Effector memory CD4-positive, alpha-beta T cell (primary cell): ENCODE data around the gene ARNT2.

Experiments
- DNase-seq, 3 donors: peaks; one replicate each; pipeline ENCODE4 v3.0.0-alpha.2; 2020
- H3K27ac ChIP-seq: 2 replicates; pipeline ENCODE4 v1.7.0; 2013; ENCODE audit warnings: mild to moderate bottlenecking, low read length, moderate library complexity; ENCODE audit not compliant: insufficient read depth, poor library complexity, severe bottlenecking
- H3K27me3 ChIP-seq: replicated peaks from 2 replicates; pipeline ENCODE4 v1.7.0; 2013; ENCODE audit warnings: mild to moderate bottlenecking, low read length; ENCODE audit not compliant: insufficient read depth, control insufficient read depth, poor library complexity, severe bottlenecking
- H3K36me3 ChIP-seq: 2 replicates; pipeline ENCODE4 v1.7.0; 2013; ENCODE audit warnings: mild to moderate bottlenecking, low read length, moderate library complexity; ENCODE audit not compliant: control insufficient read depth, insufficient read depth
- H3K4me1 ChIP-seq: 2 replicates; pipeline ENCODE4 v1.7.0; 2013; ENCODE audit warnings: low read length, mild to moderate bottlenecking; ENCODE audit not compliant: control insufficient read depth, insufficient read depth, poor library complexity, severe bottlenecking
- H3K4me3 ChIP-seq: 2 replicates; pipeline ENCODE4 v1.7.0; 2013; ENCODE audit warnings: low read length, low read depth, mild to moderate bottlenecking; ENCODE audit not compliant: insufficient read depth, poor library complexity, severe bottlenecking
- H3K9me3 ChIP-seq: 2 replicates; pipeline ENCODE4 v1.7.0; 2013; ENCODE audit warnings: mild to moderate bottlenecking, low read length, moderate library complexity; ENCODE audit not compliant: control insufficient read depth

Gene ARNT2

GRCh38 chr15:80450811-80451321, 46.7 kb downstream of the ARNT2 start:
- Histone ChIP-seq H3K4me3 (no peak overlapping the region), H3K9me3 (no peaks in the 10 kb centered on the region), H3K27me3 (no peaks in the 10 kb centered on the region), H3K4me1 (no peaks in the 10 kb centered on the region), H3K36me3 (no peaks in the 10 kb centered on the region), H3K27ac (no peak overlapping the region)
- no peak for DNase-seq

GRCh38 chr15:80452166-80452565, 48.0 kb downstream of the ARNT2 start:
- no peaks in the 10 kb centered on the region for H3K36me3 ChIP-seq
- H3K4me1 ChIP-seq, result no peaks in the 10 kb centered on the region
- H3K9me3 ChIP-seq, result no peaks in the 10 kb centered on the region
- no peak for DNase-seq
- H3K27ac ChIP-seq, result no peak overlapping the region
- no peaks in the 10 kb centered on the region for H3K27me3 ChIP-seq
- H3K4me3 ChIP-seq, result no peak overlapping the region

- no peak overlapping the region for H3K27ac ChIP-seq
- no peak for DNase-seq
- H3K27me3 ChIP-seq, result no peaks in the 10 kb centered on the region
- H3K36me3 ChIP-seq, result no peaks in the 10 kb centered on the region
- H3K4me1 ChIP-seq, result no peaks in the 10 kb centered on the region
- H3K4me3 ChIP-seq, result no peak overlapping the region
- no peaks in the 10 kb centered on the region for H3K9me3 ChIP-seq
These were observed 51.0 kb downstream of the ARNT2 start for GRCh38 chr15:80455051-80455648.

GRCh38 chr15:80455668-80456442, 51.7 kb downstream of the ARNT2 start:
- Histone ChIP-seq H3K4me1 (no peaks in the 10 kb centered on the region), H3K27me3 (no peaks in the 10 kb centered on the region), H3K9me3 (no peaks in the 10 kb centered on the region), H3K4me3 (no peak overlapping the region), H3K27ac (no peak overlapping the region), H3K36me3 (no peaks in the 10 kb centered on the region)
- DNase-seq, result peak; percentile 1 to 27 (median 7)

GRCh38 chr15:80456517-80457492, 52.6 kb downstream of the ARNT2 start:
- H3K9me3 ChIP-seq, result no peaks in the 10 kb centered on the region
- no peak overlapping the region for H3K27ac ChIP-seq
- H3K4me1 ChIP-seq, result no peaks in the 10 kb centered on the region
- no peaks in the 10 kb centered on the region for H3K27me3 ChIP-seq
- no peak overlapping the region for H3K4me3 ChIP-seq
- no peak for DNase-seq
- H3K36me3 ChIP-seq, result no peaks in the 10 kb centered on the region

DNA sequence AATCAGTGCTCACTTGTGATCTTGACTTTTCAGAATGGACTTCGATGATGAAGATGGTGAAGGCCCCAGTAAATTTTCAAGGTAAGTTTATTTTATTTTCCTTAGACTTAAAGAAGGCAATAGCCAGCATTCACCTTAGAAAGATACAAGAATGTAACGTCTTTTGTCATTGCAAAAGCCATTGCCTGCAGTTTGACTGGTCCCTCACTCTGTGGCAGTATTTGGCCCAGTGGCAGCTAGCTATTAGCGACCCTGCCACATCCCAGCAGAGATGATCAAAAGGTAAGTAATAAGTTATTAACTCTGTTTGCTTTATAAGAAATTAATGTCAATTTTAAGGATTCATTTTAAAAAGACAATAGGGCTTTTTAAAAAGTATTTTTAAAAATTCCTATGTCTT, 53.7 kb downstream of the ARNT2 start:
- H3K27ac ChIP-seq, result no peak overlapping the region
- H3K4me3 ChIP-seq, result no peak overlapping the region
- H3K4me1 ChIP-seq, result no peaks in the 10 kb centered on the region
- no peak for DNase-seq
- no peaks in the 10 kb centered on the region for H3K36me3 ChIP-seq
- H3K9me3 ChIP-seq, result no peaks in the 10 kb centered on the region
- no peaks in the 10 kb centered on the region for H3K27me3 ChIP-seq

DNA sequence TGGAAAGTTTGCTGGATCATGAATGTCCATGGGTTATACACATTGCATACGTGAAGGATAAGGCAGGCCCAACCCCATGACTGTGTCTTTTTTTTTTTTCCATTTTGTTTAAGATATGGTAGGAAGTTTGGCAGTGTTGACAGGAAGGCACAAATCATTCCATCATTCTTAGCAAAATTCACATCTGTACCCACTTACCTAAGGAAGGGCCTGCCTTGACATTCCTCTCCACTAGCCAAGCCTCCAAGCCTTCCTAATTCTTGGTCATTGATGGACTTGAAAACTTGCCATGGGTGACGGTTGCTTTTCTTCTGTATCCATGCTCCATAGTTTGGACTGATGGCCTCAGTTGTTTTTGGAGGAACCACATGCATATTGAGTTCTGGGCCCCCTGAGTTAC, 54.4 kb downstream of the ARNT2 start:
- no peak for DNase-seq
- no peaks in the 10 kb centered on the region for H3K36me3 ChIP-seq
- no peak overlapping the region for H3K4me3 ChIP-seq
- no peaks in the 10 kb centered on the region for H3K9me3 ChIP-seq
- no peaks in the 10 kb centered on the region for H3K27me3 ChIP-seq
- H3K27ac ChIP-seq, result no peak overlapping the region
- no peaks in the 10 kb centered on the region for H3K4me1 ChIP-seq

GRCh38 chr15:80459380-80459779, 55.2 kb downstream of the ARNT2 start:
- Histone ChIP-seq H3K36me3 (no peaks in the 10 kb centered on the region), H3K27ac (no peak overlapping the region), H3K4me1 (no peaks in the 10 kb centered on the region), H3K27me3 (peaks cover 2% of the 10 kb centered on the region), H3K4me3 (no peak overlapping the region), H3K9me3 (no peaks in the 10 kb centered on the region)
- DNase-seq, result no peak

DNA sequence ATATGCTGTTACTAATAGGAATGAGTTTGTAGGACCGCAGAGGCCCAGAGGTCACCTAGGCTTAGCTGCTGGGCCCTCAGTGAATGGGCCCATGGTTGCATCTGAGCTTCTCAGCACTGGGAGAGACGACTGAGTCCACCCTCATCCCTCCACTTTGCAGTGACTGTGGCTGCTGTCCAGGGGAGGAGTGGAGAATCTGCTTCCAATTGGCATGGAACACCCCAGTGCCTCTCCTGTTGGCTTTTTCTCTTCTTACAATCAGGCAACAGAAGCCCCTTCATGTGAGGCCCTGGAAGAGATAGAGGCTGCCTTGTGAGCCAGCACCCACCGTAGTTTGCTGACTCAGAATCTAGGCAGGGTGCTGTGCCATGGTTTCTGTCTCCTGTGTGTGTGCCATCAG, 55.6 kb downstream of the ARNT2 start:
- Histone ChIP-seq H3K9me3 (no peaks in the 10 kb centered on the region), H3K27me3 (peaks cover 2% of the 10 kb centered on the region), H3K4me3 (no peak overlapping the region), H3K4me1 (no peaks in the 10 kb centered on the region), H3K27ac (no peak overlapping the region), H3K36me3 (no peaks in the 10 kb centered on the region)
- no peak for DNase-seq
